ENCODE results near the gene MLLT10. TPM values are rescaled to one million over a fixed set of nuclear protein-coding genes. Genes with fewer than 3 reads are reported as not detected.

The MLLT10 gene
- total RNA-seq, 1 experiment from 2014 or later = 58.4 TPM

GRCh38 chr10:21769041-21769440, 235.0 kb downstream of the MLLT10 start:
- Histone ChIP-seq H3K4me3 (ENCODE audit: low read depth, low read length, poor library complexity, severe bottlenecking) (no peak overlapping the region), H3K4me1 (ENCODE audit: insufficient read depth, low read length, poor library complexity, severe bottlenecking) (no peaks in the 10 kb centered on the region), H3K27me3 (replicated peaks; ENCODE audit: insufficient read depth, low read depth, low read length, poor library complexity) (no peaks in the 10 kb centered on the region), H3K27ac (ENCODE audit: low read depth, low read length, poor library complexity, severe bottlenecking) (no peak overlapping the region), H3K36me3 (ENCODE audit: insufficient read depth, low read length, poor library complexity, severe bottlenecking) (no peaks in the 10 kb centered on the region), H3K9me3 (ENCODE audit: low read depth, low read length, poor library complexity, severe bottlenecking) (no peaks in the 10 kb centered on the region)
- TF ChIP-seq, protein P1, sequence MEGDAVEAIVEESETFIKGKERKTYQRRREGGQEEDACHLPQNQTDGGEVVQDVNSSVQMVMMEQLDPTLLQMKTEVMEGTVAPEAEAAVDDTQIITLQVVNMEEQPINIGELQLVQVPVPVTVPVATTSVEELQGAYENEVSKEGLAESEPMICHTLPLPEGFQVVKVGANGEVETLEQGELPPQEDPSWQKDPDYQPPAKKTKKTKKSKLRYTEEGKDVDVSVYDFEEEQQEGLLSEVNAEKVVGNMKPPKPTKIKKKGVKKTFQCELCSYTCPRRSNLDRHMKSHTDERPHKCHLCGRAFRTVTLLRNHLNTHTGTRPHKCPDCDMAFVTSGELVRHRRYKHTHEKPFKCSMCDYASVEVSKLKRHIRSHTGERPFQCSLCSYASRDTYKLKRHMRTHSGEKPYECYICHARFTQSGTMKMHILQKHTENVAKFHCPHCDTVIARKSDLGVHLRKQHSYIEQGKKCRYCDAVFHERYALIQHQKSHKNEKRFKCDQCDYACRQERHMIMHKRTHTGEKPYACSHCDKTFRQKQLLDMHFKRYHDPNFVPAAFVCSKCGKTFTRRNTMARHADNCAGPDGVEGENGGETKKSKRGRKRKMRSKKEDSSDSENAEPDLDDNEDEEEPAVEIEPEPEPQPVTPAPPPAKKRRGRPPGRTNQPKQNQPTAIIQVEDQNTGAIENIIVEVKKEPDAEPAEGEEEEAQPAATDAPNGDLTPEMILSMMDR (conservative IDR thresholded peaks at IDR 0.05; ENCODE audit: low read depth, low read length) = no peak
- TF ChIP-seq EZH2 (IDR thresholded peaks at IDR 0.05; ENCODE audit: borderline replicate concordance, low read depth, low read length, poor library complexity, severe bottlenecking) = no peak
- DNase-seq (ENCODE audit: low spot score) = no peak
- intact Hi-C loops (cut with micrococcal nuclease; ENCODE audit: unreplicated experiment) = no loop called here
- no TSS peak for BruUV-seq (replicated peaks)
- ChIA-PET CTCF (no interaction called here), POLR2A (ENCODE audit: low non-redundant PET) (no interaction called here)

DNA sequence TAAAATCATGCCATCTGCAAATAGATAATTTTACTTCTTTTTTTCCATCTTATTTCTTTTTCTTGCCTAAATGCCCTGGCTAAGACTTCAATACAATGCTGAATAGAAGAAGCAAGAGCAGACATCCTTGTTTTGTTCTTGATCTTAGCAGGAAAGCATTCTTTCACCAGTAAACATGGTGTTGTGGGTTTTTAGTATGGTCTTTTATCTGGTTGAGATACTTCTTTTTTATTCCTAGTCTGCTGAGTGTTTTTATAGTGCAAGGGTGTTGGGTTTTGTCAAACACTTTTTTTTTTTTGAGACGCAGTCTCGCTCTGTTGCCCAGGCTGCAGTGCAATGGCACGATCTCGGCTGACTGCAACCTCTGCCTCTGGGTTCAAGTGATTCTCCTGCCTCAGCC, 237.2 kb downstream of the MLLT10 start:
- intact Hi-C loops (cut with micrococcal nuclease; ENCODE audit: unreplicated experiment) = no loop called here
- Histone ChIP-seq H3K4me3 (ENCODE audit: low read depth, low read length, poor library complexity, severe bottlenecking) (no peak overlapping the region), H3K36me3 (ENCODE audit: insufficient read depth, low read length, poor library complexity, severe bottlenecking) (no peaks in the 10 kb centered on the region), H3K27me3 (replicated peaks; ENCODE audit: insufficient read depth, low read depth, low read length, poor library complexity) (no peaks in the 10 kb centered on the region), H3K9me3 (ENCODE audit: low read depth, low read length, poor library complexity, severe bottlenecking) (no peaks in the 10 kb centered on the region), H3K27ac (ENCODE audit: low read depth, low read length, poor library complexity, severe bottlenecking) (no peak overlapping the region), H3K4me1 (ENCODE audit: insufficient read depth, low read length, poor library complexity, severe bottlenecking) (no peaks in the 10 kb centered on the region)
- no peak for DNase-seq (ENCODE audit: low spot score)
- ChIA-PET CTCF (no interaction called here), POLR2A (ENCODE audit: low non-redundant PET) (no interaction called here)
- BruUV-seq (replicated peaks) = no TSS peak
- TF ChIP-seq EZH2 (IDR thresholded peaks at IDR 0.05; ENCODE audit: borderline replicate concordance, low read depth, low read length, poor library complexity, severe bottlenecking) = no peak
- TF ChIP-seq, protein P1 (conservative IDR thresholded peaks at IDR 0.05; ENCODE audit: low read depth, low read length) = no peak

DNA sequence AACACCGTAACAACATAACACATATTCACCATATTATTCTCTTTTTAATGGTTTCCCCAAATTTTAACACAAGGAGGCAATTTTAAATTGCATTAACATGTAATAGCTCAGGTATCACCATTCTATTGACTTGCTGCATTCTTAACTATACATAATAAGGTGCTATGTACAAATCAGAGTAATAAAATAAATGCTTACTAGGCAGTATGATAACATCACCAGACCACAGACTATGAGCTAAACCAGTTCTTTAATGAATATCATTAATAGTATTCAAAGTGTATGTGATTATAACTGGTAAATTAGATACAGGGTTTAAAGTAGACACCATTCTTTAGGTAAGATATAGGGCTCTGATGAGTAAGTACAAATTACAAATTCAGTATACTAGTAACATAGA, 242.9 kb downstream of the MLLT10 start:
- BruUV-seq (replicated peaks) = no TSS peak
- intact Hi-C loops (cut with micrococcal nuclease; ENCODE audit: unreplicated experiment) = no loop called here
- H3K4me3 ChIP-seq (ENCODE audit: low read depth, low read length, poor library complexity, severe bottlenecking) = no peak overlapping the region
- no peaks in the 10 kb centered on the region for H3K9me3 ChIP-seq (ENCODE audit: low read depth, low read length, poor library complexity, severe bottlenecking)
- H3K27ac ChIP-seq (ENCODE audit: low read depth, low read length, poor library complexity, severe bottlenecking) = no peak overlapping the region
- H3K36me3 ChIP-seq (ENCODE audit: insufficient read depth, low read length, poor library complexity, severe bottlenecking) = no peaks in the 10 kb centered on the region
- ChIA-PET CTCF (no interaction called here), POLR2A (ENCODE audit: low non-redundant PET) (no interaction called here)
- no peaks in the 10 kb centered on the region for H3K4me1 ChIP-seq (ENCODE audit: insufficient read depth, low read length, poor library complexity, severe bottlenecking)
- H3K27me3 ChIP-seq (replicated peaks; ENCODE audit: insufficient read depth, low read depth, low read length, poor library complexity) = no peaks in the 10 kb centered on the region
- TF ChIP-seq, protein P1 (conservative IDR thresholded peaks at IDR 0.05; ENCODE audit: low read depth, low read length) = no peak
- TF ChIP-seq EZH2 (IDR thresholded peaks at IDR 0.05; ENCODE audit: borderline replicate concordance, low read depth, low read length, poor library complexity, severe bottlenecking) = no peak
- DNase-seq (ENCODE audit: low spot score) = no peak
